DOHH2 (cell line): ENCODE measurements around the gene SIPA1L2.

Source experiments
- H3F3A ChIP-seq: fragments of 200-600 bp; sonication (generic), shearing (Covaris generic); 2 replicates; pipeline ENCODE4 v1.6.0; 2016; ENCODE audit warnings: antibody characterized with exemption, mild to moderate bottlenecking; ENCODE audit not compliant: control insufficient read depth, insufficient read depth
- H3K27ac ChIP-seq: fragments of 200-600 bp; sonication (generic); 2 replicates; pipeline ENCODE4 v1.5.1; 2014; ENCODE audit warnings: low read depth, mild to moderate bottlenecking, low read length, moderate library complexity
- H3K27me3 ChIP-seq: fragments of 200-600 bp; sonication (generic); 2 replicates; pipeline ENCODE4 v1.6.1; 2014; ENCODE audit warnings: mild to moderate bottlenecking, low read length, mixed read lengths; ENCODE audit not compliant: control insufficient read depth
- H3K36me3 ChIP-seq: fragments of 200-600 bp; sonication (generic); 2 replicates; pipeline ENCODE4 v1.6.1; 2014; ENCODE audit warnings: mild to moderate bottlenecking, low read length, moderate library complexity, mixed read lengths; ENCODE audit not compliant: control insufficient read depth
- H3K4me1 ChIP-seq: fragments of 200-600 bp; sonication (generic); 2 replicates; pipeline ENCODE4 v1.6.1; 2014; ENCODE audit warnings: mild to moderate bottlenecking, low read length, mixed read lengths; ENCODE audit not compliant: control insufficient read depth
- H3K4me2 ChIP-seq: fragments of 200-600 bp; sonication (generic); 2 replicates; pipeline ENCODE4 v1.6.0; 2014; ENCODE audit warnings: mild to moderate bottlenecking, low read length, moderate library complexity
- H3K4me3 ChIP-seq: fragments of 200-600 bp; sonication (generic); 2 replicates; pipeline ENCODE4 v1.5.1; 2014; ENCODE audit warnings: mild to moderate bottlenecking, low read length, mixed read lengths
- H3K79me2 ChIP-seq: fragments of 200-600 bp; sonication (generic); 2 replicates; pipeline ENCODE4 v1.6.1; 2014; ENCODE audit warnings: mild to moderate bottlenecking, low read length, mixed read lengths; ENCODE audit not compliant: control insufficient read depth
- H3K9me2 ChIP-seq: fragments of 200-600 bp; sonication (generic); replicated peaks from 2 replicates; pipeline ENCODE4 v1.6.1; 2014; ENCODE audit warnings: mild to moderate bottlenecking, low read length, mixed read lengths; ENCODE audit not compliant: control insufficient read depth
- H3K9me3 ChIP-seq: fragments of 200-600 bp; sonication (generic); 2 replicates; pipeline ENCODE4 v1.6.1; 2014; ENCODE audit warnings: antibody characterized with exemption, low read length, mixed read lengths; ENCODE audit not compliant: control insufficient read depth, insufficient read depth
- H4K20me1 ChIP-seq: fragments of 200-600 bp; sonication (generic); 2 replicates; pipeline ENCODE4 v1.6.0; 2014; ENCODE audit warnings: low read depth, mild to moderate bottlenecking, antibody characterized with exemption, low read length, moderate library complexity; ENCODE audit not compliant: control insufficient read depth, insufficient read depth
- CTCF ChIP-seq: fragments of 200-600 bp; sonication (generic); IDR thresholded peaks from one replicate; pipeline ENCODE4 v1.5.1; 2014; ENCODE audit warnings: antibody characterized with exemption, mild to moderate bottlenecking, low read depth, low read length; ENCODE audit not compliant: poor library complexity, severe bottlenecking
- EZH2phosphoT487 ChIP-seq: fragments of 200-600 bp; sonication (generic); IDR thresholded peaks from 2 replicates; pipeline ENCODE4 v1.6.1; 2017; ENCODE audit warnings: borderline replicate concordance, mild to moderate bottlenecking, antibody characterized with exemption, low read length, moderate library complexity, mixed read lengths

Gene SIPA1L2

GRCh38 chr1:232627645-232628334, 2.1 kb downstream of the SIPA1L2 start:
- Histone ChIP-seq H3K4me1 (no peaks in the 10 kb centered on the region), H3K27me3 (peaks cover 5% of the 10 kb centered on the region; the same call in 1 of the 2 replicates), H3K9me2 (no peaks in the 10 kb centered on the region), H3K9me3 (no peaks in the 10 kb centered on the region), H3K4me2 (no peak overlapping the region), H3K36me3 (no peaks in the 10 kb centered on the region), H4K20me1 (no peaks in the 10 kb centered on the region), H3K79me2 (no peaks in the 10 kb centered on the region), H3K27ac (no peak overlapping the region), H3K4me3 (no peak overlapping the region), H3F3A (no peaks in the 10 kb centered on the region)
- TF ChIP-seq CTCF (no peak), EZH2phosphoT487 (no peak)

GRCh38 chr1:232627171-232627570, 2.8 kb downstream of the SIPA1L2 start:
- no peaks in the 10 kb centered on the region for H3K4me1 ChIP-seq
- no peak for TF ChIP-seq EZH2phosphoT487
- TF ChIP-seq CTCF = no peak
- peaks cover 5% of the 10 kb centered on the region; the same call in 1 of the 2 replicates for H3K27me3 ChIP-seq
- H3K79me2 ChIP-seq = no peaks in the 10 kb centered on the region
- no peaks in the 10 kb centered on the region for H3K9me3 ChIP-seq
- no peaks in the 10 kb centered on the region for H4K20me1 ChIP-seq
- H3K36me3 ChIP-seq = no peaks in the 10 kb centered on the region
- no peaks in the 10 kb centered on the region for H3K9me2 ChIP-seq
- no peak overlapping the region for H3K4me2 ChIP-seq
- H3F3A ChIP-seq = no peaks in the 10 kb centered on the region
- no peak overlapping the region for H3K27ac ChIP-seq
- no peak overlapping the region for H3K4me3 ChIP-seq

- Histone ChIP-seq H3K4me2 (no peak overlapping the region), H3K27ac (no peak overlapping the region), H4K20me1 (no peaks in the 10 kb centered on the region), H3K4me3 (no peak overlapping the region), H3K79me2 (no peaks in the 10 kb centered on the region), H3K9me3 (no peaks in the 10 kb centered on the region), H3K9me2 (no peaks in the 10 kb centered on the region), H3K36me3 (no peaks in the 10 kb centered on the region), H3K4me1 (no peaks in the 10 kb centered on the region), H3F3A (no peaks in the 10 kb centered on the region), H3K27me3 (peaks cover 5% of the 10 kb centered on the region; the same call in 1 of the 2 replicates)
- no peak for TF ChIP-seq EZH2phosphoT487
- no peak for TF ChIP-seq CTCF
Measured at GRCh38 chr1:232626452-232626851, 3.5 kb downstream of the SIPA1L2 start.
